HG03108 (cell line): ENCODE results near the gene PLCE1.

Experiments
- ATAC-seq: cut with Tn5 transposase; IDR thresholded peaks from one replicate; pipeline ENCODE4 v1.9.1; 2021; ENCODE audit warnings: moderate library complexity; ENCODE audit not compliant: unreplicated experiment

Gene PLCE1

DNA sequence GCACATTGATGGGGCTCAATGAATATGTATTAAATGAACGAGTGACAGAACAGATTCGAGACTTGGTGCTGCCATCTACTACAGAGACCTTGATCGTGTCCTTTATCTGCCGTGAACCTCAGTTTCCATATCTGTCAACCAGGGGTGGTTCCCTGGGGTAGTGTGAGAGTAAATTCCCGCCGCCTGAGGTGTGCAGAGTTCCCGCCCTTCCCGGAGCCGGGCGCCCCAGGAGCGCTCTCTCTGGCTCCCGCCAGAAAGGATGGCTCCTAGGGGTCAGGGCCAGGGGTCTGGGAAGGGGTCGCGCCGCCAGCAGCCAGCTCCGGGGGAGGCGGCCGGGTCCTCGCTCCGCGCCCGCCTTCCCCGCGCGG lies 333 bp upstream of the PLCE1 start:
- no peak for ATAC-seq

DNA sequence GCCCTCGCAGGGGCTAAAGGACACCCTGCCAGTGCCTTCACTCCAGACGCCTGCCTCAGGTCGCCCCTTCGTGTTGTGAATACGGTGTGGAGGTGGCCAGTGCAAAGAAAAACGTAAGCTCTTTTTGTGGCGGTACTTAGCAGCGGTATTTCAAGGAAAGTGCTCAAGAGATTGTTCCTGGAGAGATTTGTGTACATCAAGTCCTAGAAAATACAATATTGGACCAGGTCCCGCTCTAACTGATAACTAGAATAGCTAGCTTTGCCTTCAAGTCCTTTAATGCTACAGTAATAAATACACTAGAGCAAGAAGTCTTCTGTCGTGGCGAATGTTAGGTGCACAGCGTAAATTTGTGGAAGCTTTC lies 689 bp downstream of the PLCE1 start:
- no peak for ATAC-seq

DNA sequence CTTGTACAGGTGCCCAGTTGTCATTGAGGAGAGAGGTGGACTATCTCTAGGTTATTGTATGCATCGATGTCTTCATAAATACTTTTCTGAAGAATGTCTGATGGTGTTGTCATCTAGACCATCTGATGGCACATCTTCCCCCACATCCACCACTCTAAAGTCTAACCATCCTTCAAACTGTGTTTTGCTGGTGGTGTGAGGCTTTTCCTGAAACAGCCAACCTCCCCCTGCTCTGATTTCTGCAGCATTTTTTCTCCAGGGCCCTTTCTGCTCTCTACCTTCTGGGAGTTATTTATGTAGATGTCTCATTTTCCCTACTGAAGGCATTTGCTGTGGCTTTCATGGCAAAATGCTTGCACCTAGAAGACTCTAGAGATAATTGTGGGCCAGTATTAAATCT lies 1.5 kb downstream of the PLCE1 start:
- ATAC-seq = no peak

DNA sequence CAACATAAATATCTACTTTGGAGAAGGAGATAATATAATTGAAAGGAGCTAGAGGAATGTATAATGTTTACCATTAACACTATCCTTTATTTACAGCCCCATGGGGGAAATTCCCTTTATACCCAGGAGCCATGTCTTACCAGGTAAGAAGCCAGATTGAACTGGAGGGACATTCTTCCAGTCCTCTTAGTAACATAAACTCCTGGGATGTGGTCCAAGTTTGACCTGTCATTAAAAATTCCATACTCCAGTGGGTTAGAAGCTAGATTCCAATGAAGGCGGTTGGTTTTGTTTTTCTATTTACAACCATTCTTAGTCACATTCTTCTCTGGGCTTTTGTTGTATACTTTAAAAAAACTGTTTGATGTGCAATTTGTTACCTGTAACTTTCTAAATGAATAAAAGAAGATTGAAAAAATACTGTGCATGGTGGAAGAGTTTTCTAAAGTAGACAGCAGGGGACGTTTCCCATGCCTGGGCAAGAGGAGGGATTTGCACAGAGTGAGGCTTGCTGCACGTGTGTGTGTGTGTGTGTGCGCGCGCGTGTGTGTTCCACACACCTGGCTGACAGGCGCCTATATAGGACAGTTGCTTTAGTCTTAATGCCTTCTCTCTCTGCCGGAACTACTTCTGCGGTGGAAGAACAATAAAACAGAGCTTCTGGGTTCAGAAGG lies 2.0 kb downstream of the PLCE1 start:
- no peak for ATAC-seq

DNA sequence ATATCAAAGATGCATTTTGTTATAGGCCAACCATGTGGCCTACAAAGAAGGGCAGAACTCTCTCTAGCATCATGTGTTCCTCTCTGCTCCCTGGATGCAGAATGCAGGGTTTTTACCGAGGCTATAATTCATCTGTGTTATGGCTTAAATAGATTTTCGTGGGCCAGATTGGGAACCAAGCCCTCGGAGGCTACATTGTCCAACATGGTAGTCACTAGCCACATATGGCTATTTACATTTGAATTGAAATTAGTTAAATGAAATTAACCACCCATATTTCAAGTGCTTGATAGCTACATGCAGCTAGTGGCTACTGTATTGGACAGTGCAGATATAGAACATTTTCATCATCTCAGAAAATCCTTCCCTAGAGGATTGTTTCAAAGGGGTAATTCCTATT lies 2.8 kb downstream of the PLCE1 start:
- ATAC-seq = no peak

DNA sequence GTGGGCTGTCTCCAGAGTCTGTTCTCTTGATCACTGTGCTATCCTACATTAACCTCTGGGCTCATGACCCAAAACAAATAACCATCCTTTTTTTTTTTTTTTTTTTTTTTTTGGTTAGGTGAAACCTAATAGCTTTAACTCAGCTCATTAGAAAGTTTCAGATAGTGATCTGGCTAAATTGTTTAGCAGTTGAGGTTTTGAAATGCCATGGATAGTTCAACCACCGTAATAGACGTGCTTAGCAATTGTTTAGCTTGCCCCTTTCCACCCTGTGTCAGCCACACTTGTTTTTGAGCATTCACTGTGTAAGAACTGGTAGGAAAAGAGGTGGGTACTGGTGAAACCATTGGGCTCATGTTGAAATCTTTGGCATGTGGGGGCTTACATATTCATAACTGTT lies 3.8 kb downstream of the PLCE1 start:
- no peak for ATAC-seq

DNA sequence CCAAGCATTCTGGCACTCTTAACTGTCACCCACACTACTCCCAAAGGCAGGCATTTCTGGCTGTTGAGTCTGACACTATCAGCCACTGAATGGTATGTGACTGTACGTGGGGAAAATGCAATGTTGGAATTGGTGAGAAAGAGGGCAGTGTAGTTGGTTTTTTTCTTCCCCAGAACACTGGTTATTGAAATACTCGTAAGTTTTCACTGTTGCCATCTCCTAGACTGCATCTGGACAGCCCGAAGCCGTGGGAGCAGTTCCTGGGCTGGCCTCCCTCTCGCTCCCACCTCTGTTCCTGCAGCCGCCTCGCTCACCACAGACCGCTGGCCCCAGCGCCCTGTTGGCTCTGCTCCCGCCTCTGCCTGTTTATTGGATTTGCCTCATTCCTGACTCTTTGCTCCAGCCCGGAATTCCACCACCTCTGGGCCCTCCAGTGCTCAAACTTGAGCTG lies 5.7 kb downstream of the PLCE1 start:
- no peak for ATAC-seq

DNA sequence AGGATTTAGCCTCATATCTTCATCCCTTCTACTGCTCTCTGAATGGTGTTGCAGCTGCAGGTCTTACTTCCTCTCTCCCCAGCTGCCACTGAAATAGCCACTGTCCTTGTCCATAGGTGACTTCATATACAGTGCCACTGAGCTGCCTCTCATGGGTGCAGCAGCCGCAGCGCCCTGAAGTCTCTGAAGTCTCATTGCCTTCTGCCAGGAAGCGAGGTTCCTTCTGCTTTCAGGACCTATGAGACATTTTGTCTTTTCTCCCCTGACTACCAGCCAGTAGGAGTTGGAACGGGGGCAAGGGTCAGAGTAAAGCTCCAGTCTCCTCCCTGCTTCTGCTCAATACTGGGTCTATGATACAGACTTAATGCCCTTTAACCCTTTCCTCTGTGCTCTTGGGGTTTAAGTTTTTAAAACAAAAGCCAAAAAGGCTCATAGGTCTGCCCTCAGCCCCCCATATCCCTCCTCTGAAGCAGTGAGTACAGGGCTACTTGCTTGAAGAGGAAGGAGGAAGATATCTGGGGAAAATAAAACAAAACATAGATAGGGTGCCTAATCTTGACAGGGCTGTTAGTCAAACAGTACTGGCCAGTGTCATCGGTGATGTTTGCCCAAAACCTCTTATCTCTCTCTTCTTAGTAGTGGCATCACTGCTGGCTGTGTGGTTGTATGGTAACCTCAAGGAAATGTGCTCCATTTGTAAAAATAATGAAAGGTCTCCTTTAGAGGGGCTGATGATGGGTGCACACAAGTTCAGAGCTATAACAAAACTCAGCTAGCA lies 7.1 kb downstream of the PLCE1 start:
- ATAC-seq = no peak

DNA sequence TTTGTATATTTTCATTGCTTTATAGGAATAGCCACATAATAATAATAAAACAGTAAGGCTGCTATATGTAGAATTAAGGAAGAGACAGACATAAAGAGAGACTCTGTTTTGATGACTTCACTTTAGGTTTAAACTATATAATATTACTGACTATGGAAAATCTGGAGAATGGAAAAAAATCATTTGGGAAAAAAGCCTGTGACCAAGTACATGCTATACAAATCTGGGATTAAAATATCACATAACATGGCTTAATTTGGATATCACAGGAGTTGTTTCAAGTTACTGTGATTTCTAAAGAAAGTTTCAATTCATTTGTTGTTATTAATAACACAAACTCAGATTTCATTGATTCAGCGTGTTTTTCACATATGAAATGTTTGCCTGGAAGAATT lies 7.7 kb downstream of the PLCE1 start:
- no peak for ATAC-seq

DNA sequence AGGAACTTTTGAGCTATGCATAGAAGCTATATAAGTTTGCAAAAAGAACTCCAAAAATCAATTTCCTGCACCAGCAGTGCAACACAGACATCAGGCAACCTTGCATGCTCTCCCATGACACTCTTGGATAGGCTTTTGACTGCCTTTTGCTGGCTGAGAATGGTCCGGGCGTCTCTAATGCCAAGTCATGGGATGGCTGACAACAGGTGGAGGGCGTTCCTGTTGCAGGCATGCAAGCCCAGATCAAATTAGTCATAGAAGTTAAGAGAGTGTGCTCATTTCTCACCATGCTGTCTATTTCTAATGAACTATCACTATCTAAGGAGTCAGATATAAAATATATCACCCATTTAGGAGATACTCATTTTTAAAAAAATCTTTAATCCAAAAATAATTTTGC lies 8.4 kb downstream of the PLCE1 start:
- no peak for ATAC-seq

DNA sequence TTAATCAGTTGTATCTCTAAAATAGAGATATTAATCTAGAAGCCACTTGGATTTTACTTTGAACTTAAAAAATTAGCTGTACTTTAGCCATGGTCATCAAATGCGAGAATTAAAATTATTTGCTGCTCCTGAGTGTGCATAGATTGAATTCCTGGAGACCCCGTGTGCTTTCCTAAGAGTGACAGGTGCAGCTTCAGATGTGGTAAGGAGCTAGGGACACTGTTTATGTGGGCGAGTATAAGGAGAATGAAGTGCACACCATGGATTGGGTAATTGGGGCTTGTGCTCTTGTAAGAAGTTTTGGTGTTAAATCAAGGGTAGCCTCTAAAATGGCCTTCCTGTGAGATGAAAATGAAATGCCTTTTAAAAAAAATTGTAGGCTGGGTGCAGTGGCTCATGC lies 9.8 kb downstream of the PLCE1 start:
- ATAC-seq = no peak

DNA sequence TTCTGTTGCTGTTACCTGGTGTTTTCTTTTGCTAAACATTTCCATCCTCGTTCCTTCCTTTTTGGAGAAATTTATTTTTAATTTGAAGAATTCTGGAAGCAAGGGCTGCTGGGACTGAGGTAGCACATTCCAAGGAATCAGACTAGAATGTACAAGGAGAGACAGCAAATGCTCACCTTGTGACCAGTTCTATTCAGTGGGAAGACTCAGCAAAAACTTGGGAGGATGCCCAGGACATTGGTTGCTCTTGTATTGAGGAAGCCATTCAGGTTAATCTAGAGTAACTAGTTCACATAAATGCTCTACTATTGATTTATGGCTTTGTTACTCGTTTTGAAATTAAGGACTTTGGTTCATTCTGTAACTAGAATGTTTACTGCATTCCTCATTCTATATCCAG lies 11.3 kb downstream of the PLCE1 start:
- no peak for ATAC-seq

DNA sequence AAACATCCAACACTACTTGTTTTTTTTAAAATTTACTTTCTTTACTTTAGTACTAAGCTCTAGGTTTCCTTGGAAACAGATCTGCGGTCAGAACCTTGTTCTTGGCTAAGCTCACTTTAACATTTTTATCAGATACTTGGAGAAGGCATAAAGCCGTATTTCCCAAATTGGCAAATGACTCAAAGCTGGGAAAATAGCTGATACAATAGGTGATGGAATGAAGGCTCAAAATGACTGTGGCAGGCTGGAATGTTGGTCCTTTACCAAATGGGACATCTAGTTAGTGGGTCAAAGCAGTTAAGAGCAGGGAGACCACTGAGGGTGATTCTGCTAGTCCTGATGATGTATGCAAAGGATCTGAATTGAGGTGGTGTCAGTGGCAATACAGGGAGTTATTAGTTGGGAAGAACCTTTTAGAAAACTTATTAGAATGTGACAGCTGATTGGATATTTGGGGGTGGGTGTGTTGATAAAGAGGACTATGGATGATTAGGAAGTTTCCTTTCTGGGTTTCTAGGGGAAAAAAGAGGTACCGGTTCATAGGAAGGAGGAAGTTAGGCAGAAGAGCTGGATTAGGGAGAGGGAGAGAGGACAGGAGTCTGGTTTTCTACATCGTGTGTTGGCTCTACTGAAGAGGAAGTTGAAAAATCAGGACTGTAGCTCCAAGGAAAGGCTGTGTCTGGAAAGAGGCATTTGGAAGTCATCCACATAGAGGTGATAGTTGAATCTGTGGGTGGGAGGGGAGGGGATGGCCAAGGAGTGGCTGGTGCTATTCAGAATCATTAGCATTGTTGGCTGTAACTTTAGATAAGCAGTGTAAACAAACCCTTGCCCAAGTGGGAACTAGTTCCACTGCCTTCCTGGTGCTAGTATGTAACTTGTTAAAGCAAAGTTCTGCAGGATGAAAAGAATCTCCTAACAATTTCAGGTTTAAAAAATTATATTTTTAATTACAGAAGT lies 13.1 kb downstream of the PLCE1 start:
- no peak for ATAC-seq

DNA sequence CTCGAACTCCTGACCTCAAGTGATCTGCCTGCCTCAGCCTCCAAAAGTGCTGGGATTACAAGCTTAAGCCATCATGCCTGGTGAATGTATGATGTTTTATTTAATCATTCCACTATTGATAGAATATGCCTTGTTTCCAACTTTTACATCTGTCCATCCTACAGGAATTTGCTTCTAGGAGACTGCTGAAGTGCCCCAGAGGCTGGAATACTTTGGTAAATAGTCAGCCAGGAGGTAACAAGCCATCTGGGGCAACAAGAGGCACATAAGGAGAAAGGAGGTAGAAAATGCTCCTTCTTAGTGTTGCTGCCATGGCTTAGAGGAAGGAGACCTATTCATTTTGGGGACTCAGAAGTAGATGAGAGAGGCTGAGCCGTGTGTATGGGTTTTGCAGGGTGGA lies 14.8 kb downstream of the PLCE1 start:
- ATAC-seq = no peak

DNA sequence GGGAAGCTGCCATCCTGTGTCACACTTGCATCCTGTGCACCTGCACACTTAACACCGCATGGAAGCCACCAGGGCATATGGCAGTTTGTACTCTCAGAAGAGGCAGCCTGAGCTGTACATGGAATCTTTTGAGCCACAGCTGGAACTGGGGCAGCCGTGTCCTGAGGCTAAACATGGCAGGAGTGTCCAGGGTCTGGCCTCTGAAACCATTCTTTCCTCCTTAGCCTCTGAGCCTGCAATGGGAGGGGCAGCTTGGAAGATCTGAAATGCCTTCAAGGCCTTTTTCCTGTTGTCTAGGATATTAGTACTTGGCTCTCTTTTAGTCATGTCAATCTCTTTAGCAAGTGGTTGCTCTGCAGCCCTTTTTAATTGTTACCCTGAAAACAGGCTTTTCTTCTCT lies 16.4 kb downstream of the PLCE1 start:
- no peak for ATAC-seq

DNA sequence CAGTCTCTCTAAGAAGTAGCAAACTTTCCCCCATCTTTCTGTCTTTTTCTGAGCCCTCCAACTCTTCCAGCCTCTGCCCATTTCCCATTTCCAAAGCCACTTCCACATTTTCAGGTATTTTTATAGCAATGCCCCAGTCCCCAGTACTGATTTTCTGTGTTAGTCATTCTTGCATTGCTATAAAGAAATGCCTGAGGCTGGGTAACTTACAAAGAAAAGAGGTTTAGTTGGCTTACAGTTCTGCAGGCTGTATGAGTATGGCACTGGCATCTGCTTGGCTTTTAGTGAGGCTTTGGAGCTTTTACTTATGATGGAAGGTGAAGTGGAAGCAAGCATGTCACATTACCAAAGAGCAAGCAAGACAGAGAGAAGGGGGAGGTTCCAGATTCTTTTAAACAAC lies 17.2 kb downstream of the PLCE1 start:
- ATAC-seq = no peak

DNA sequence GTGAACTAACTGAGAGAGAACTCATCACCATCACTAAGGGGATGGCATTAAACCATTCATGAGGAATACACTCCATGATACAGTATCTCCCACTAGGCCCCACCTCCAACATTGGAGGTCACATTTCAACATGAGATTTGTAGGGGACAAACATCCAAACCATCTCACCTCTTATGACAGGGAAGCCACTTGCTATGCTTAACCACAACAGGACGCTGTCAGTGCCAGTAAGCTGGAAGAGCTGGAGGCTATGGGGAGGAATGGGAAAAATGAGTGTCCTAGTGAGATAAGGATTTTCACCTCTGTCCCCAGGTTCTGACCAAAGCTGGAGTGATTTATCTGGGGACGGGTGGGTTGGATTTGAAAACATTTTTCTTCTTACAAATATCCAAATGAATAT lies 17.6 kb downstream of the PLCE1 start:
- no peak for ATAC-seq

DNA sequence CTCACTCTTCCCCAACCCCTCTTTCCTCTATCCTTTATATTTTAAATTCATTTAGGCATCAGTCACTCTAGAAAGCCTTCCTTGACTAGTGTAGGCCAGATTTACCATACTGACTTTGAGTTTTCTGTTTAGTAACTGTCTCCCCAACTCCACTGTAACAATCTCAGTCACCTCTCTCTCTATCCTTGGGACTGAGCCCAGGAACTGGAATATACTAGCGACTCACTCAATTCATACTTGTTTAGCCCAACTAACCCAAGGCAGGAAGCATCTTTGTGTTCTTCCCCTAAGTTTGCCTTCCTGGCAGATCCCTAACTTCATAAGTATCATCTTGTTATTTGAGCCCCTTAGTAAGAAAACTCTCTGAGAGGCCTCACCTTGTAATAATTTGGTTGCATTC lies 19.1 kb downstream of the PLCE1 start:
- ATAC-seq = no peak

DNA sequence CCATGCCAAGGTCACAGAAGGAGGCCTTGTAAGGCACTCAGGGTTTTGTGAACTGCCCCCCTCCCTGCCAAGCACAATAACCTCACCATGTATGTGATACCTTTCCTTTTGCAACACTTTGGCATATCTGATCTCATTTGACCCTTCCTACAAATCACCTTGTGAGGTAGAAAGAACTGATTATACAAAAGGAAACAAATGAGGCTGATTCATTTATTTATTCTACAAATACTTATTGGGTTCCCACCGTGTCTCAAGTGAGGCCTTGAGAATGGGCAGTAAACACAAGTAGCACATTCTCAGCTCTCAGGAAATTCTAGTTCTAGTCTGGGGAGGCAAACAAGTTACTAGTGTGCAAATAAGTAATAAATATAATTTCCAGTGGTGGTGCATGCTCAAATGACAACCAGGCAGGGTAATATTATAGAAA lies 19.6 kb downstream of the PLCE1 start:
- ATAC-seq = no peak

DNA sequence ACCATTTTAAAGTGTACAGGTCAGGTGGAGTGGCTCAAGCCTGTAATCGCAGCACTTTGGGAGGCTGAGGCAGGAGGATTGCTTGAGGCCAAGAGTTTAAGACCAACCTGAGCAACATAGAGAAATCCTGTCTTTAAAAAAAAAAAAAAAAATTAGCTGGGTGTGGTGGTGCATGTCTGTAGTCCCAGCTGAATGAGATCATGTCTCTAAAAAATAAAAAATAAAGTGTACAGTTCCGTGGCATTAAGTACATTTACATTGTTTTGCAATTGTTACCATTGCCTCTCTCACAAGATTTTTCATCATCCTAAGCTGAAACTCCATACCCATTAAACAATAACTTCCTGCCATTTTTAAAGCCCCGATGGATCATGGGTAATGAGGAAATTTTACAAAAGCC lies 20.6 kb downstream of the PLCE1 start:
- no peak for ATAC-seq
